Iris pigment epithelial cell (primary cell): Measurements from ENCODE around the gene HSPA1B.
"Not testable (repeated sequence)": the region's sequence is repeated elsewhere in the genome, so short reads cannot be mapped to it uniquely, and the experiment has no call there.

Experiments used
- DNase-seq: peaks from one replicate; pipeline ENCODE4 v3.0.0-alpha.2; 2011; ENCODE audit warnings: low read depth

The HSPA1B gene

DNA sequence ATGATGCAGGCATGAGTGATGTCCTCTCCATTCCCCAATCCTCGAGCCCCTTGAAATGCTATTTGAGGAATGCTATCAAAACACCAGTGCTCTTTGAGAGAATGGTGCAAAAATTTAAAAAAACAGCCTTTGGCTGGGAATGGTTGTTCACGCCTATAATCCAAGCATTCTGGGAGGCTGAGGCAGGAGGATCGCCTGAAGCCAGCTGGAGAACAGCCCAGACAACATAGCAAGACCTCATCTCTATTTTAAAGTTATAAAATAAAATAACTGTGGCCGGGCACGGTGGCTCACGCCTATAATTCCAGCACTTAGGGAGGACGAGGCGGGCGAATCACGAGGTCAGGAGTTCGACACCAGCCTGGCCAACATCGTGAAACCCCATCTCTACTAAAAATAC is 27.8 kb upstream of the HSPA1B start:
- no peak for DNase-seq

- not testable (repeated sequence) for DNase-seq
These were observed 26.3 kb upstream of the HSPA1B start for GRCh38 chr6:31801031-31801927.

DNA sequence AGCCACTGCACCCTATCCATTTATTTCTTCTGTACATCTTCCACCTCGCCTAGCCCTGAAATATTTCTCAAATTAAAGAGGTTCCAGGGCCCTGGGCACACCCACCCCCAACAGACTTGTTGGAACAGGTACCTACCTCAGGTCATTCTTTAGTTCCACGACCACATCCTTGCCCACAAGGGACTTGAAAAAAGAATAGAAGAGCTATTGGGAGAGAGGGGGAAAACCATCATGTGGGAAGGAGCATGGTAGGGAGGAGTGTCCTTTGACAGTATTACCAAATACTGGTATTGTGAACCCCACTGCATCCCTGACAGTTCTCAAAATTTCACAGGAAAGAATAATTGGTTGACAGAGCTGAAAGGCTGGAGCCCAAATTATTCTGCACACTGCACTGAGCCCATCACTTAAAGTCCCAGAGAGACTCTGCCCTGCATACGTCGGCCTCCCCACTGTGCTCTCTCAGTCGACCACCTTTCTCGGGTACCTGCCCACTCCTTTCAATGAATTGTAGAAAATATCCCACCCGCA is 21.5 kb upstream of the HSPA1B start:
- DNase-seq: no peak

DNA sequence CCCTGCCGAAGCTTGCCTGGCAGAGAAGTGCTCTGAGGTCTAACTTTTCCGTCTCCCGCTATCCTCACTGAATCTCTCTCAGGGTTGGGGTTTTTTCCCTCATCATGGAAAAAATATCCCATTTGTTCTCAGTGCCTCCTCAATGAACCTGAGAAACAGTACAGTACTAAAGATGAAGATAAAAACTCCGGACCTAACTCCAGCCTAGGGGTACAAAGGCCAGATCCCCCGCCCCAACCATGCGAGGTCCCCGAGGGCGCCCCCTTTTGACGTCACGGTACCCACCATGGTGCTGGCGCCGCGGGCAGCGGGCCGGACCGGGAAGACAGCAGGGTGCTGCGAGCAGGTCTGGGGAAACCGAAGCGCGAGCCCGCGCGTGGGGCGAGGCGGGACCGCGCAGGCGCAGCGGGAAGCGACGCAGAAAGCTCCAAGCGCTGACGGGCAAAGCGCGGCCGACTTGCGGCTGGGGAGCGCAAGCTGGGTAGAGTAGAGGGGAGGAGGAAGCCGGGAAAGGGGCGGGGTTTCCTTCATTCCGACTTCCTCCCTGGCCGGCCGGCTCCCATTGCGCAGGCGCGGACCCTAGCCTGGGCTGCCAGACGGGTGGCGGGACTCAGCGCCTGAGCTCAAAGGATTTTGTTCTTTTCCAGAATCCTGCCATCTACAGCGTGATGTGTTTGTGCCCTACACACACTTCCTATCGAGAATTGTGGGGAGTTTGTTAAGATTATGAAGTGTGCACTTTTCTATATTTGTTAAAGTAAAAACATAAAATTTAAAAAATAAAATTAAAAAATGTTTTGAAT is 20.9 kb upstream of the HSPA1B start, which contains the start of gene LSM2:
TSS of gene LSM2 (minus strand) at position 497 of the 803 bp plus-strand sequence. CDS start at position 288, 209 bp downstream.
- peak; percentile 97 for DNase-seq

GRCh38 chr6:31808599-31808998 is 18.9 kb upstream of the HSPA1B start:
- not testable (repeated sequence) for DNase-seq

DNA sequence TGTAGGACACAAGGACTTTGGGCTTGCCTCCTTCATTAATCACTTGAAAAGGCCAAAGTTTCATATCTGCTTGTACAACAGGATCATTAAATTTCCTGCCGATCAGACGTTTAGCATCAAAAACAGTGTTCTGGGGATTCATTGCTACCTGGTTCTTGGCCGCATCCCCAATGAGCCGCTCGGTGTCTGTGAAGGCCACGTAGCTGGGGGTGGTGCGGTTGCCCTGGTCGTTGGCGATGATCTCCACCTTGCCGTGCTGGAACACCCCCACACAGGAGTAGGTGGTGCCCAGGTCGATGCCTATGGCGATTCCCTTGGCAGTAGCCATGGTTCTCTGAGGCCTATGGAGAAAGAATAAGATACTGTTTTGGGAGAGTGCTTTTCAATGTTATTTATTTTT is 15.9 kb upstream of the HSPA1B start:
- DNase-seq: no peak

GRCh38 chr6:31813465-31813849 is 14.1 kb upstream of the HSPA1B start:
- DNase-seq: no peak

GRCh38 chr6:31814677-31815024 is 12.9 kb upstream of the HSPA1B start:
- peak; percentile 99 for DNase-seq

DNA sequence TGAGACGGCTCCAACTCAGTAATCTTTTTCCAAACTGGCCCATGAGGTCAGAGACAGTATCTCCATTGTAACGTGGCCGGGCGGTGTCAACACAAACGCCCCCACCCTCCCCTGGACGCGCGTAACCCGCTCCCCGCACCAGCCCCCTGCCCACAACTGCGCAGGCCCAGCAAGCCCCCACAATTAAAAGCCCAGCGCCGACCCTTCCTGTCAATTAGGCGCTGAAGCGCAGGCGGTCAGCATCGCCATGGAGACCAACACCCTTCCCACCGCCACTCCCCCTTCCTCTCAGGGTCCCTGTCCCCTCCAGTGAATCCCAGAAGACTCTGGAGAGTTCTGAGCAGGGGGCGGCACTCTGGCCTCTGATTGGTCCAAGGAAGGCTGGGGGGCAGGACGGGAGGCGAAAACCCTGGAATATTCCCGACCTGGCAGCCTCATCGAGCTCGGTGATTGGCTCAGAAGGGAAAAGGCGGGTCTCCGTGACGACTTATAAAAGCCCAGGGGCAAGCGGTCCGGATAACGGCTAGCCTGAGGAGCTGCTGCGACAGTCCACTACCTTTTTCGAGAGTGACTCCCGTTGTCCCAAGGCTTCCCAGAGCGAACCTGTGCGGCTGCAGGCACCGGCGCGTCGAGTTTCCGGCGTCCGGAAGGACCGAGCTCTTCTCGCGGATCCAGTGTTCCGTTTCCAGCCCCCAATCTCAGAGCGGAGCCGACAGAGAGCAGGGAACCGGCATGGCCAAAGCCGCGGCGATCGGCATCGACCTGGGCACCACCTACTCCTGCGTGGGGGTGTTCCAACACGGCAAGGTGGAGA is 12.3 kb upstream of the HSPA1B start, which contains the start of the genes HSPA1A and HSPA1L:
TSS of gene HSPA1A (plus strand) at position 519 of the 814 bp plus-strand sequence. CDS start at position 733, 214 bp downstream.
TSS of gene HSPA1L (minus strand) at position 259 of the 814 bp plus-strand sequence. CDS start 3,311 bp downstream, outside the sequence.
- DNase-seq: peak; percentile 94

- peak; percentile 36 for DNase-seq
These were observed 10.2 kb upstream of the HSPA1B start for GRCh38 chr6:31817133-31817928.

DNA sequence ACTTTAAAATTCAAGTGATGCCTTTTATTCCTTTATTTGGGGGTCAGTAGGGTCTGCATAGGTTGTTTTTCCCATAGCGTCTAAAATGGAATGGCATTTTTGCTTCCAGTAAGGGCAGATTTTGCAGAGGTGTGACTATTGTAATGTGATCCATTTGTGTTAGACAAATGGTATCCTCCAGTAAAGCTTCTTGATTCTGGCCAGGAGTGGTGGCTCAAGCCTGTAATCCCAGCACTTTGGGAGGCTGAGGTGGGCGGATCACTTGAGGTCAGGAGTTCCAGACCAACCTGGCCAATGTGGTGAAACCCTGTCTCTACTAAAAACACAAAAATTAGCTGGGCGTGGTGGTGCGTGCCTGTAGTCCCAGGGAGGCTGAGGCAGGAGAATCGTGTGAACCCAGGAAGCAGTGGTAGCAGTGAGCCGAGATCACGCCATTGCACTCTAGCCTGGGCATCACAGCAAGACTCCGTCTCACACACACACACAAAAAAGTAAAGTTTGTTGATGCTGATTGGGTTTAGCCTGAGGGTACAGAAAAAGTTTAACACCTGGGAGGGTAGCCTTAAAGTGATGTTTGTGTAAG is 9.5 kb upstream of the HSPA1B start:
- not testable (repeated sequence) for DNase-seq

GRCh38 chr6:31819871-31820299 is 7.7 kb upstream of the HSPA1B start:
- no peak for DNase-seq

GRCh38 chr6:31820399-31820798 is 7.1 kb upstream of the HSPA1B start:
- not testable (repeated sequence) for DNase-seq

DNA sequence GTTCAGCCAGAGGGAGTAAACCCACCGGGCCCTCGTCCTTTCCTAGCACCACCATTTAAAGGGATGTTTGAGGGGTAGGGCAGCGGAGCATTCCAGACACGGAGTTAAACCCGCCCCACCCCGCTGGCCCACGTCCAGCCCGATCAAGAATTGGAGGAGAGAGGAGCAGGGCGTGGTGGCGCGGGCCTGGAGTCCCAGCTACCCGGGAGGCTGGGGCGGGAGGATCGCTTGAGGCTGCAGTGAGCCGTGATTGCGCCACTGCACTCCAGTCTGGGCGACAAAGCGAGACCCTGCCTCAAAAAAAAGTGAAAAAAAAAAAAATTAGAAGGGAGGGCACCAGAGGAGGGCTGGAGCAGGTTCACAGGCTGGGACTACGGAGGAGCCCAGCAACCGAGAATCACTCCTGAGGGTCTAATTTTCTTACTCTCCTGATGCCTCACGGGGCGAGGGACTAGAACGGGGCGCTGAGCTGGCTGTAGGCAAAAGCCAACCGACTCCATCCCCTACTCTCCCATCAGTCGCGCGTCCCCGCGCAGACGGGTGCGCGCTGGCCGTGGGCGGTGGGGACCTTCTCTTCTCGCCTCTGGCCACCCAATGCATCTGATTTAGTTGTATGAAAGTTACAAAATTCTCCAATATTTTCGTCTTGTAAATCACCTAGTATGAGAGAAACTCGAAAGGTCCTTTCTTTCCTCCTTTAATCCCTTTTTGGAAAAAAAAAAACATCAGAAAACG is 6.1 kb upstream of the HSPA1B start:
- DNase-seq: peak; percentile 34

- DNase-seq: peak; percentile 79
These were observed 5.3 kb upstream of the HSPA1B start for GRCh38 chr6:31822036-31822821.

- DNase-seq: not testable (repeated sequence)
These were observed 3.8 kb upstream of the HSPA1B start for GRCh38 chr6:31823592-31824196.

DNA sequence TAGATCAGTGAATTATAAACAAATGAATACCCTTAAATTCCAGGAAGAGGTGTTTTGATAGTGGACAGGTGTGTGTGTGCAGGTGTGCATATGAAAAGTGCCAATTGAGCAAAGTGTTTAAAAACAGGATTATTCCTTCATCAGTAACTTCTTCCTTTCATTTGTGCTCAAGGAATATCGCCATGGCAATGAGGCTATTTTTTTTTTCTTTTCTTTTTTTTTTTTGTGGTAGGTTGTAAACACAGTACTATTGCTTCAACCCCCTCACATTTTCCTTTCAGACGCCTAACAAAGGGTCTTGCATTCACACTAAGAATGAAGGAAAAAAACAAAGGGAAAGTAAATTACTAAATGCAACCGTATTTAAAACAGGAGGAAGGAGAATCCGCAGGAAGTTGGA is 2.0 kb upstream of the HSPA1B start:
- no peak for DNase-seq

GRCh38 chr6:31826793-31827285 is 699 bp upstream of the HSPA1B start:
- peak; percentile 83 for DNase-seq
